DOHH2 (cell line): ENCODE measurements around the gene NETO2.
A peak's percentile ranks its signal among the peaks of the same experiment; 100 is the strongest.

ENCODE experiments used
- CTCF ChIP-seq: fragments of 200-600 bp; sonication (generic); IDR thresholded peaks from one replicate; pipeline ENCODE4 v1.5.1; 2014; ENCODE audit warnings: antibody characterized with exemption, mild to moderate bottlenecking, low read depth, low read length; ENCODE audit not compliant: poor library complexity, severe bottlenecking
- EZH2phosphoT487 ChIP-seq: fragments of 200-600 bp; sonication (generic); IDR thresholded peaks from 2 replicates; pipeline ENCODE4 v1.6.1; 2017; ENCODE audit warnings: borderline replicate concordance, mild to moderate bottlenecking, antibody characterized with exemption, low read length, moderate library complexity, mixed read lengths

DNA sequence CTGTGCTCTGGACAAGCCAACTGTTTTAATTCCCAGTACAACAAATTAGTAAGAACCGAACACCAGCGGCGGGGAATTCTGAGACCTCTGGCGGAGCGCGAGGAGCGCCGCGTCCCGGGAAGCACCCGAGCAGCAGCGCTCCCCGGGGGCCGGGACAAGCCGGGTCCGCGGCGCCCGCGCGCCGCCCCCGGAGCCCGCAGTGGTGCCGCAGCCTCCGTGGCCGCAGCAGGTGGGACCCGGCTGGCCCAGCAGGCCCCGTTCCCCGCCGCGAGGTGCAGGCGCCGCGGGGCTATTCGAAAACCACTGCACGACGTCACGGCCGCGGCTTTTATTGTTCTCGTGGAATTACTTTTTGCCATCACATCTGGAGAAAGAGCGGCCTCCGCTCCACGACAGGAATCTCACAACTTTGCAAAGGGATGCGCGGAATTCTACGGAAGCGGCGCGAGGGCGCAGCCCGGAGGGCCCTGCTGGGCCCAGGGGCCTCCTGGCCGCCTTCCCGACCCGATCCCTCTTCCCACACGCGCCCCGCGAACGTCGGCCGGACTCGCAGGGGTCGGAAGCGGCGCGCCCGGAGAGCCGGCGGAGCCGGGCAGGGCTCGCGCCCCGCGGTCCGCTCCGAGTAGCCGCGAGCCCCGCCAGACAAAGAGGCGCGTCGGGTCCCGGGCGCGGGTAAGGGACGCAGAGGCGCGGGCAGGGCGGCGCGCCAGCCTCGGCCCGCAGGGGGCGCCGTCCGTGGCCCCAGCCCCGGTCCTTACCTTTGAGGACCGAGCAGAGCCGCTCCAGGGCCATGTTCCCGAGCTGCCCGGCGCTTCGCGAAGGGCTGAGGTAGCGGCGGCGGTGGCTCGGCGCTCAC, 696 bp downstream of the NETO2 start:
- TF ChIP-seq CTCF (peak; percentile 70), EZH2phosphoT487 (no peak)
